ENCODE data around the gene PNO1. TPM values are rescaled to one million over a fixed set of nuclear protein-coding genes. Genes with fewer than 3 reads are reported as not detected.

Gene PNO1
- total RNA-seq, 1 donor from 2014 or later = 10.3 TPM

GRCh38 chr2:68135448-68136320 lies 22.0 kb upstream of the PNO1 start:
- H3K36me3 Mint-ChIP-seq (ENCODE audit: unreplicated experiment) = peaks cover 28% of the 10 kb centered on the region
- no peaks in the 10 kb centered on the region for H3K9me3 Mint-ChIP-seq (ENCODE audit: unreplicated experiment)
- H3K4me1 Mint-ChIP-seq (ENCODE audit: unreplicated experiment) = no peaks in the 10 kb centered on the region
- no peak overlapping the region for H3K27ac Mint-ChIP-seq (ENCODE audit: unreplicated experiment)
- no peaks in the 10 kb centered on the region for H3K27me3 Mint-ChIP-seq (ENCODE audit: unreplicated experiment)
- TF ChIP-seq CTCF (IDR thresholded peaks at IDR 0.05) = no peak
- no peak overlapping the region for H3K4me3 Mint-ChIP-seq (ENCODE audit: unreplicated experiment)
- DNase-seq (ENCODE audit: extremely low spot score, unreplicated experiment) = no peak

GRCh38 chr2:68141875-68142274 lies 15.8 kb upstream of the PNO1 start:
- H3K36me3 Mint-ChIP-seq (ENCODE audit: unreplicated experiment) = peaks cover 15% of the 10 kb centered on the region
- H3K4me3 Mint-ChIP-seq (ENCODE audit: unreplicated experiment) = no peak overlapping the region
- H3K9me3 Mint-ChIP-seq (ENCODE audit: unreplicated experiment) = no peaks in the 10 kb centered on the region
- TF ChIP-seq CTCF (IDR thresholded peaks at IDR 0.05) = no peak
- DNase-seq (ENCODE audit: extremely low spot score, unreplicated experiment) = no peak
- no peaks in the 10 kb centered on the region for H3K4me1 Mint-ChIP-seq (ENCODE audit: unreplicated experiment)
- no peak overlapping the region for H3K27ac Mint-ChIP-seq (ENCODE audit: unreplicated experiment)
- no peaks in the 10 kb centered on the region for H3K27me3 Mint-ChIP-seq (ENCODE audit: unreplicated experiment)

DNA sequence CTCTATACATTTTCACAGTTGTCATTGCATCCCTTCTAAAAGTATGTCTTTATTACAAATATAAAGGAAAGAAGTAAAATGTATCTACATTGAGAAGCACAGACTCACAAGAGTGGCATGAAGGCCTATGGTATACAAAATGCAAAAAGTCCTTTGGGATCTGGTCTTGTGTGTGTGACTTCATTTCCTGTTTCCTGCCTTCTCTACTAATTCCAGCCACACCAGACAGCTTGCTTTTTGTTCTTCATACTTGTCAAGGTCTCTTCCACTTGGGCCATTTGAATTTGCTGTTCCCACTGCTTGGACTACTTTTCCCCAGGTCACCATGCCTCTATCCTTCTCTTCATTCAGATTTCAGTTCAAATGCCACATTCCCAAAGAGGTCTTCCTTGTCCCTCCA lies 6.7 kb upstream of the PNO1 start:
- Mint-ChIP-seq H3K4me3 (ENCODE audit: unreplicated experiment) (no peak overlapping the region), H3K9me3 (ENCODE audit: unreplicated experiment) (no peaks in the 10 kb centered on the region), H3K4me1 (ENCODE audit: unreplicated experiment) (peaks cover 3% of the 10 kb centered on the region), H3K27ac (ENCODE audit: unreplicated experiment) (no peak overlapping the region), H3K36me3 (ENCODE audit: unreplicated experiment) (no peaks in the 10 kb centered on the region), H3K27me3 (ENCODE audit: unreplicated experiment) (no peaks in the 10 kb centered on the region)
- no peak for TF ChIP-seq CTCF (IDR thresholded peaks at IDR 0.05)
- no peak for DNase-seq (ENCODE audit: extremely low spot score, unreplicated experiment)

GRCh38 chr2:68152681-68153347 lies 4.9 kb upstream of the PNO1 start:
- no peaks in the 10 kb centered on the region for H3K9me3 Mint-ChIP-seq (ENCODE audit: unreplicated experiment)
- TF ChIP-seq CTCF (IDR thresholded peaks at IDR 0.05) = no peak
- H3K27me3 Mint-ChIP-seq (ENCODE audit: unreplicated experiment) = no peaks in the 10 kb centered on the region

GRCh38 chr2:68155618-68156017 lies 2.1 kb upstream of the PNO1 start:
- H3K27me3 Mint-ChIP-seq (ENCODE audit: unreplicated experiment) = no peaks in the 10 kb centered on the region
- H3K4me1 Mint-ChIP-seq (ENCODE audit: unreplicated experiment) = peaks cover 32% of the 10 kb centered on the region
- no peak overlapping the region for H3K4me3 Mint-ChIP-seq (ENCODE audit: unreplicated experiment)
- DNase-seq (ENCODE audit: extremely low spot score, unreplicated experiment) = no peak
- no peaks in the 10 kb centered on the region for H3K9me3 Mint-ChIP-seq (ENCODE audit: unreplicated experiment)
- H3K27ac Mint-ChIP-seq (ENCODE audit: unreplicated experiment) = no peak overlapping the region
- H3K36me3 Mint-ChIP-seq (ENCODE audit: unreplicated experiment) = peaks cover 4% of the 10 kb centered on the region
- TF ChIP-seq CTCF (IDR thresholded peaks at IDR 0.05) = no peak

More at GRCh38 chr2:68152681-68153347, 4.9 kb upstream of the PNO1 start:
- H3K36me3 Mint-ChIP-seq (ENCODE audit: unreplicated experiment) = no peaks in the 10 kb centered on the region
- no peak for DNase-seq (ENCODE audit: extremely low spot score, unreplicated experiment)
- peaks cover 13% of the 10 kb centered on the region for H3K4me1 Mint-ChIP-seq (ENCODE audit: unreplicated experiment)
- no peak overlapping the region for H3K27ac Mint-ChIP-seq (ENCODE audit: unreplicated experiment)
- no peak overlapping the region for H3K4me3 Mint-ChIP-seq (ENCODE audit: unreplicated experiment)

All from osteocyte (in vitro differentiated cells).